HEK293T (cell line): ENCODE measurements around the gene TSPAN5.

Experiments used
- CTCF ChIA-PET: fragments of 350-600 bp; formaldehyde crosslinking; extraction: SDS; loops from one replicate; lab custom pipeline; 2021; ENCODE audit warnings: antibody characterized with exemption, inconsistent platforms; lab: Yijun Ruan, JAX
- POLR2A ChIA-PET: fragments of 350-600 bp; formaldehyde crosslinking; extraction: SDS; loops from one replicate; lab custom pipeline; 2020; ENCODE audit warnings: antibody characterized with exemption, inconsistent platforms; lab: Yijun Ruan, JAX
- DNase-seq: peaks from one replicate; pipeline ENCODE4 v3.0.0; 2012; ENCODE audit warnings: mixed read lengths; ENCODE audit errors: extremely low spot score
- ARNT ChIP-seq: fragments of 450-650 bp; IDR thresholded peaks from 2 replicates; pipeline ENCODE4 v1.6.1; 2017; ENCODE audit warnings: mild to moderate bottlenecking
- BHLHE40 ChIP-seq: fragments of 450-650 bp; IDR thresholded peaks from 2 replicates; pipeline ENCODE4 v1.6.1; 2016; ENCODE audit warnings: mild to moderate bottlenecking, moderate library complexity, borderline replicate concordance
- CTBP1 ChIP-seq: fragments of 450-650 bp; IDR thresholded peaks from 2 replicates; pipeline ENCODE4 v1.6.1; 2016; ENCODE audit warnings: borderline replicate concordance
- ELF4 ChIP-seq: fragments of 450-650 bp; IDR thresholded peaks from 2 replicates; pipeline ENCODE4 v1.6.1; 2017; ENCODE audit warnings: antibody characterized with exemption
- FOXA1 ChIP-seq: fragments of 450-650 bp; IDR thresholded peaks from 2 replicates; pipeline ENCODE4 v1.6.1; 2016; ENCODE audit warnings: mild to moderate bottlenecking
- FOXK2 ChIP-seq: fragments of 450-650 bp; IDR thresholded peaks from 2 replicates; pipeline ENCODE4 v1.6.1; 2016; ENCODE audit warnings: mild to moderate bottlenecking
- FOXM1 ChIP-seq: fragments of 450-650 bp; IDR thresholded peaks from 2 replicates; pipeline ENCODE4 v1.6.1; 2017; ENCODE audit warnings: mild to moderate bottlenecking, borderline replicate concordance
- HDGF ChIP-seq: fragments of 450-650 bp; IDR thresholded peaks from 2 replicates; pipeline ENCODE4 v1.6.1; 2017; ENCODE audit warnings: antibody characterized with exemption, borderline replicate concordance
- L3MBTL2 ChIP-seq: fragments of 450-650 bp; conservative IDR thresholded peaks from 2 replicates; pipeline ENCODE4 v1.6.1; 2016; ENCODE audit warnings: mild to moderate bottlenecking
- LEF1 ChIP-seq: fragments of 450-650 bp; IDR thresholded peaks from 2 replicates; pipeline ENCODE4 v1.6.1; 2017; ENCODE audit warnings: mild to moderate bottlenecking, borderline replicate concordance
- NFRKB ChIP-seq: fragments of 450-650 bp; IDR thresholded peaks from 2 replicates; pipeline ENCODE4 v1.6.1; 2016; ENCODE audit warnings: mild to moderate bottlenecking, moderate library complexity
- PKNOX1 ChIP-seq: fragments of 450-650 bp; IDR thresholded peaks from 2 replicates; pipeline ENCODE4 v1.6.1; 2016
- SP1 ChIP-seq: fragments of 450-650 bp; IDR thresholded peaks from 2 replicates; pipeline ENCODE4 v1.6.1; 2017
- SUZ12 ChIP-seq: fragments of 450-650 bp; IDR thresholded peaks from 2 replicates; pipeline ENCODE4 v1.6.1; 2016; ENCODE audit warnings: mild to moderate bottlenecking
- TARDBP ChIP-seq: fragments of 450-650 bp; IDR thresholded peaks from 2 replicates; pipeline ENCODE4 v1.6.1; 2016
- ZNF384 ChIP-seq: fragments of 450-650 bp; IDR thresholded peaks from 2 replicates; pipeline ENCODE4 v1.6.1; 2016

The TSPAN5 gene

GRCh38 chr4:98603683-98604521 is 54.5 kb downstream of the TSPAN5 start:
- TF ChIP-seq SUZ12 (no peak), CTBP1 (no peak), ARNT (no peak), L3MBTL2 (no peak), LEF1 (no peak), ELF4 (no peak), FOXA1 (no peak), FOXK2 (no peak), HDGF (no peak), SP1 (no peak), FOXM1 (no peak), TARDBP (no peak), ZNF384 (no peak), PKNOX1 (no peak), NFRKB (no peak), BHLHE40 (no peak)
- POLR2A ChIA-PET, result no interaction called here
- DNase-seq, result no peak
- CTCF ChIA-PET, result no interaction called here

- ChIA-PET POLR2A (no interaction called here), CTCF (no interaction called here)
- no peak for DNase-seq
- TF ChIP-seq SUZ12 (no peak), TARDBP (no peak), FOXM1 (no peak), PKNOX1 (no peak), HDGF (no peak), CTBP1 (no peak), ARNT (no peak), ZNF384 (no peak), LEF1 (no peak), NFRKB (no peak), L3MBTL2 (no peak), ELF4 (no peak), SP1 (no peak), FOXA1 (no peak), BHLHE40 (no peak), FOXK2 (no peak)
Observed at GRCh38 chr4:98602270-98602669, 56.1 kb downstream of the TSPAN5 start.

GRCh38 chr4:98601708-98602107 is 56.7 kb downstream of the TSPAN5 start:
- no peak for DNase-seq
- CTCF ChIA-PET, result no interaction called here
- POLR2A ChIA-PET, result no interaction called here
- no peak for TF ChIP-seq ELF4
- TF ChIP-seq FOXA1, result no peak
- TF ChIP-seq CTBP1, result no peak
- TF ChIP-seq NFRKB, result no peak
- no peak for TF ChIP-seq BHLHE40
- no peak for TF ChIP-seq LEF1
- TF ChIP-seq ARNT, result no peak
- TF ChIP-seq L3MBTL2, result no peak
- TF ChIP-seq TARDBP, result no peak
- TF ChIP-seq PKNOX1, result no peak
- no peak for TF ChIP-seq HDGF
- no peak for TF ChIP-seq FOXM1
- TF ChIP-seq ZNF384, result no peak
- no peak for TF ChIP-seq FOXK2
- TF ChIP-seq SP1, result no peak
- no peak for TF ChIP-seq SUZ12

- TF ChIP-seq NFRKB (no peak), L3MBTL2 (no peak), TARDBP (no peak), SP1 (no peak)
- no peak for DNase-seq
- ChIA-PET CTCF (no interaction called here), POLR2A (no interaction called here)
Observed at GRCh38 chr4:98599617-98600205, 58.7 kb downstream of the TSPAN5 start.

GRCh38 chr4:98586962-98587354 is 71.5 kb downstream of the TSPAN5 start:
- DNase-seq, result no peak
- ChIA-PET CTCF (no interaction called here), POLR2A (no interaction called here)
- TF ChIP-seq FOXM1 (no peak), HDGF (no peak), ARNT (no peak), LEF1 (no peak), ZNF384 (no peak), ELF4 (no peak), NFRKB (no peak), FOXA1 (no peak), SP1 (no peak), CTBP1 (no peak), BHLHE40 (no peak), PKNOX1 (no peak), SUZ12 (no peak), L3MBTL2 (no peak), FOXK2 (no peak), TARDBP (no peak)
